Transverse colon (tissue), 3 donors: ENCODE data around the gene ARRB2.

Source experiments
- CTCF ChIP-seq, 5 experiments: fragments of 200-600 bp in 3 of 5; fragments of 450-650 bp in 2 of 5; sonication (generic) in 3 of 5; IDR thresholded peaks; 1 replicate in 2 of 5; 2 replicates in 3 of 5; pipeline ENCODE4 v1.5.1; 2016 to 2017; ENCODE audit warnings: antibody characterized with exemption in 5 of 5, inconsistent platforms in 3 of 5, mild to moderate bottlenecking in 2 of 5, moderate library complexity in 1 of 5
- EP300 ChIP-seq: sonication (generic); formaldehyde crosslinking; IDR thresholded peaks from one replicate; pipeline ENCODE4 v1.6.1; 2017; ENCODE audit warnings: antibody characterized with exemption, low read depth

DNA sequence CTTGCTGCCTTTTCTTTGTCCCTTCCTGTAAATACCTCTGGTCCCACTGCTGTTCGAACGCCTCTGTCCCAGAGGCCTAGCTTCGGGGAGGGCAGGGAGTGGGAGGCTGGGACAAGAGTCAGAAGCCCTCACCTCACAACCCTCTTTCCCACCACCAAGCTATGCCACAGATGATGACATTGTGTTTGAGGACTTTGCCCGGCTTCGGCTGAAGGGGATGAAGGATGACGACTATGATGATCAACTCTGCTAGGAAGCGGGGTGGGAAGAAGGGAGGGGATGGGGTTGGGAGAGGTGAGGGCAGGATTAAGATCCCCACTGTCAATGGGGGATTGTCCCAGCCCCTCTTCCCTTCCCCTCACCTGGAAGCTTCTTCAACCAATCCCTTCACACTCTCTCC lies 10.4 kb downstream of the ARRB2 start:
- TF ChIP-seq EP300 (no peak), CTCF (IDR thresholded peaks at IDR 0.05) (no peak)
